K562 (cell line): ENCODE measurements around the gene RIMOC1.

Experiments used
- BRD4 ChIP-seq: fragments of 200-600 bp; sonication (generic); IDR thresholded peaks from 2 replicates; pipeline ENCODE4 v1.6.1; 2017; ENCODE audit warnings: inconsistent platforms
- CBX5 ChIP-seq: IDR thresholded peaks from 2 replicates; pipeline ENCODE4 v1.6.1; 2014; ENCODE audit warnings: low read depth, borderline replicate concordance
- CTCF ChIP-seq, 3 experiments: IDR thresholded peaks in 2 of 3; conservative IDR thresholded peaks in 1 of 3; 2 replicates each; pipeline ENCODE4 v1.5.1; 2011 to 2012; ENCODE audit warnings: low read length in 3 of 3, mild to moderate bottlenecking in 3 of 3, control low read depth in 2 of 3, improper control_type of control experiment in 1 of 3, inconsistent platforms in 1 of 3, low read depth in 1 of 3, mixed read lengths in 1 of 3, moderate library complexity in 1 of 3; ENCODE audit not compliant: insufficient read depth in 2 of 3
- EP300 ChIP-seq: IDR thresholded peaks from 2 replicates; pipeline ENCODE4 v1.6.1; 2012; ENCODE audit warnings: low read length, improper control_type of control experiment
- HDAC2 ChIP-seq: fragments of 450-650 bp; IDR thresholded peaks from 2 replicates; pipeline ENCODE4 v1.6.1; 2016; ENCODE audit warnings: mild to moderate bottlenecking
- SMAD4 ChIP-seq: fragments of 250-450 bp; sonication (Bioruptor Pico); conservative IDR thresholded peaks from 2 replicates; pipeline ENCODE4 v1.8.0; 2021; ENCODE audit warnings: inconsistent platforms, mild to moderate bottlenecking, moderate library complexity
- SREBF2 ChIP-seq: sonication (generic); formaldehyde crosslinking; IDR thresholded peaks from 2 replicates; pipeline ENCODE4 v1.4.0; 2020; ENCODE audit warnings: mild to moderate bottlenecking, missing genetic modification reagents
- ZBTB33 ChIP-seq: sonication (generic); formaldehyde crosslinking; IDR thresholded peaks from 2 replicates; pipeline ENCODE4 v1.8.1; 2023; ENCODE audit warnings: mild to moderate bottlenecking, missing genetic modification reagents
- TF ChIP-seq, protein P1 (sequence below): sonication (generic); formaldehyde crosslinking; IDR thresholded peaks from 2 replicates; pipeline ENCODE4 v1.8.1; 2023; ENCODE audit warnings: mild to moderate bottlenecking, missing genetic modification reagents

GRCh38 chr5:41858890-41859289, 45.3 kb upstream of the RIMOC1 start:
- TF ChIP-seq CBX5 (no peak), SMAD4 (CRISPR knock-in tag) (no peak), ZBTB33 (no peak), BRD4 (no peak), CTCF (IDR thresholded peaks at IDR 0.05 in 2 of 3, conservative IDR thresholded peaks at IDR 0.05 in 1 of 3; ENCODE audit: insufficient read depth in 2 of 3, low read depth in 1 of 3, low read length in 3 of 3) (no peak), SREBF2 (no peak), HDAC2 (no peak), EP300 (no peak)
- TF ChIP-seq, protein P1, sequence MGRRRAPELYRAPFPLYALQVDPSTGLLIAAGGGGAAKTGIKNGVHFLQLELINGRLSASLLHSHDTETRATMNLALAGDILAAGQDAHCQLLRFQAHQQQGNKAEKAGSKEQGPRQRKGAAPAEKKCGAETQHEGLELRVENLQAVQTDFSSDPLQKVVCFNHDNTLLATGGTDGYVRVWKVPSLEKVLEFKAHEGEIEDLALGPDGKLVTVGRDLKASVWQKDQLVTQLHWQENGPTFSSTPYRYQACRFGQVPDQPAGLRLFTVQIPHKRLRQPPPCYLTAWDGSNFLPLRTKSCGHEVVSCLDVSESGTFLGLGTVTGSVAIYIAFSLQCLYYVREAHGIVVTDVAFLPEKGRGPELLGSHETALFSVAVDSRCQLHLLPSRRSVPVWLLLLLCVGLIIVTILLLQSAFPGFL (CRISPR knock-in tag) = no peak
